Inflammatory macrophage (primary cell): Measurements from ENCODE around the gene RPS6KA6.
"Not testable (repeated sequence)": the region's sequence is repeated elsewhere in the genome, so short reads cannot be mapped to it uniquely, and the experiment has no call there.

ENCODE experiments used
- DNase-seq, 2 donors: peaks; one replicate each; pipeline ENCODE4 v3.0.0-alpha.2; 2020 to 2022

RPS6KA6 gene

DNA sequence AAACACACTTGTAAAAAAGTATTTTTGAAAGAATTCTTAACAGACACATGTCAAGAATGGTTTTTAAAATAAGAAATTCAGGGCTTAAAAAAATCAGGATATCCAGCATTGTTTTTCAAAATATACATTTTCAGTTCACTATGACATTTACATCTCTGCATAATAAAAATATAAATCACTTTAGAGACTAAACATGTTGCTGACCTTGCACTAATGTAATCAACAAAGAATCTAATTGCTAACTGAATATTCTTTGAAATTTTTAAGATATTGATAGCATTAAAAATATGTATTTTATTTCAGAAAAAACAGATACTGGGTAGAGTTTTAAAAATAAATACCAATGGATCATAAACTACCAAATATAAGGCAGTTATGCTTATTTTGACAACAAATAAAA lies 26.4 kb downstream of the RPS6KA6 start:
- no peak for DNase-seq

DNA sequence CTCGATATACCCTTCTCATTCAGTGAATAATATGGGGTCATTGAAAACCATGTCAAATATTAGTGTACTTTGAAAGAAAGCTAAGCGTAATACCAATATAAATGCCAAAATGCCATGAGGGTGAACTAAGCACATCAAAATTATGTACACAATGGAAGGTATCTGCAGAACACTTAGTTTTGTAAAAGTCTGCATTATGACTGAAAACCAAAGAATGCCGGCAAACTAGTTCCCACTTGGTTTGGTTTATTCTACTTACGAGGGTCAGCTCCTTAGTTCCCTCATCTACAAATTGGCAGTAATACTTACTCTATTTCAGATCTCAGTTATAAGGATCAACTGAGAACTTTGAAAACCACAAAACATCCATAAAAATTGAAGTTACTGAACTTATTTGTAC lies 27.3 kb downstream of the RPS6KA6 start:
- DNase-seq = no peak

DNA sequence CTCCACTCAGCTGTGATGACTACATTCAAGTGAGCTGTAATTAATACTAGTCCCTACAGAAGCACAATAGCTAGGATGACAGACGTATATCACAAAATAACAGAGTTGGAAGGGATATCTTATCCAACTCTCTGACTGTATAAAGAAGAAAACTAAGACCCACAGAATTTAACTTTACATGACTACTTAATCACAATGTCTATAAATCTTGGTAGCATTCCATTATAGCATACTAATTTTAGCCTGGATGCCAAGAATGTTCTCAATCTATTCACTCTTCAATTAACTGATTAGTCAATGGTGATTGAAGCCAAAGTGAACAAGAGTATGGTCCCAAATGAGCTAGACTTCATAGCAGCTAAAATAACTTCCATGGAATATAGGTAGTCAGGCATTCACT lies 31.2 kb downstream of the RPS6KA6 start:
- DNase-seq = no peak

DNA sequence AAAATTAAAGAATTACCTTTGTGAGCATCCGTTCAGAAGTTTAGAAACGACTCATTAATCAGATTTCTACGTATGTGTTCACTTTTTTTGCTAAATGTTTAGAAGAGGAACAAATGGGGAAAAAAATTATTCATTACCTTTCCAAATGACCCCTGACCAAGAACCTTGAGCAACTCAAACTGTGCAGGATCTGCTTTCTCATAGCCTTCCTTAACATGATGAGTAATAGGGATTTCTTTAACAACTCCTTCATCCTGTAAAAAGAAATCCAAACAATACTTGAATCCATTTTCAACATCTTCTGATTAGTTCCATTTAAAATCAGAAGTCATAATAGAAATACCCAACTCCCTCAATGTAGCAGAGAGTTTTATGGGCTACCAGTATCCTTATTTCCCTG lies 32.1 kb downstream of the RPS6KA6 start:
- no peak for DNase-seq

DNA sequence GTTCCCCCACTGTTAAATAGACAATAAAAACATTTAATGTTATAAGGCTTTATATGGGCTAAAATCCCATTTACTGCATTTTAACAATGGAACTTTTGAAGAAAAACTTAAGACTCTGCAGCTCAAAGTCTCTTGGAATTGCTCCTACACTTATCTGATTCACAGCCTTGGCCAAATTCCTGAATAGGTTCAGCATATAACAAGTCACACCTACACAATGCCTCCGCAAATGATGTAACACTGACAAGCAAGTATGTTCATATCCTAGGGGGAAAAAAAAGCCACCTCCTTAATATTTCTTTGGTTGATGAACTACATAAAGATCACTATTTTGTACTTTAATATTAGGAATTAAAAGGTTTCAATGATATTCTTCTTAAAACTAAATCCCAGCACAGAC lies 34.5 kb downstream of the RPS6KA6 start:
- DNase-seq = no peak

DNA sequence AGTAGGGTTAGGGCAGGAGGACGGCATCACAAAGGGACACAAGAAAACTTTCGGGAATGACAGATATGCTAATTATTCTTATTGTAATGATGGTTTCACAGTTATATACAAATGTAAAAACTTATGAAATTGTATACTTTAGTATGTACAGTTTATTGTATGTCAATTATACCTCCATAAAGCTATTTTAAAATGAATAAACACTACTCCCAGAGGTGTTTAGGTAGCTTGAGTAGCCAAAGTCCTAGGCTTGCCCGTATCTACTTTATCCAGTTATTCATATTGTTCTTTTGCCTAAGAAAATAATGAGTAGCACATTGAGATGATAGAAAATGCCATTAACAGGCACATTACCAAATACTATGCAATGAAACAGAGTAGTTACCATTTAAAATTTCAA lies 43.0 kb downstream of the RPS6KA6 start:
- no peak for DNase-seq

DNA sequence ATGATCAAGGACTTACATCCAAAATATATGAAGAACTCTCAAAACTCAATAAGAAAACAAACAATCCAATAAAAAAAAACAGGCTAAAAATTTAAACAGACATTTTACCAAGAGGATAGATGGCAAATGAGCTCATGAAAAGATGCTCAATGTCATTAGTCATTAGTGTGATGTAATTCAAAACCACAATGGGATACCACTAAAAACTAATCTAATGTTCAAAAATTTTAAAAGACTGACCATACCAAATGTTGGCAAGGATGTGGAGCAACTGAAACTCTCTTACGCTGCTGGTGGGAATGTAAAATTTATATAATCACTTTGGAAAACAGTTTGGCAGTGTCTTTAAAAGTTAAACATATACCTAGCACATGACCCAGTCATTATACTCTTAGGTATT lies 43.7 kb downstream of the RPS6KA6 start:
- no peak for DNase-seq

DNA sequence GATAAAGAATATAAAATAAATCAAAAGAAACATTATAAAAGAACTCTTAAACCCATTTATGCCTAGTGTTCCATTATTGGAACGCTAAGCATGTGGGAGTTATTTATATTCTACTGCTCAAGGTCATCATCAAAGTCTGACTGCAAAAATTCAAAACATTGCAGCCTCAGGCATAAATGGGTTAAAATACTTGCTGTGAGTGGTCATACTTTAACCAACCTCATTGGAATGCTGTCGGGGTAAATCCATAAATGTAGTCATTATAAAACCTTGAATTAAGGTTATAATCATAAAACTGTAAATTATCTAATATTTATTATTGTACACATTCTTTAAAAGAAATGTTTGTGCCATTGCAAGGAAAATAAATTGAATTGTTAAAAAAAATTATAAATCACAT lies 55.0 kb downstream of the RPS6KA6 start:
- DNase-seq = no peak

DNA sequence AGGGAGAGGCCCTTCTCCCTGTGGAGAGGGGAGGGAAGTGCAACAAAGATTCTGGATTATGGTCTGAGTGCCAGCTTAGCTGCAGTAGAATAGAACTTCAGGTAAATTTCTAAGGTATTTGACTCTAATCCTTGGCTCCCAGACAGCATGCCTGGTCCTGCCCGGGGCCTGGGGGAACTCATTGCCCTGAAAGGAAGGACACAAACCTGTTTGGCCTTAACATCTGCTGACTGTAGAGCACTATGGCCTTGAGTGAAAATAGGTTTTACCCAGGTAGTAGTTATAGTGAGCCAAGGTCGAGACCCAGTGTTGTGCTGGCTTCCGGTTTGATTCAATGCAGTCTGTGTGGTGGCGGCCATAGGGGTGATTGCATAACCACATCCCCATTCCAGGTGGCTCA lies 64.4 kb downstream of the RPS6KA6 start:
- DNase-seq = no peak

DNA sequence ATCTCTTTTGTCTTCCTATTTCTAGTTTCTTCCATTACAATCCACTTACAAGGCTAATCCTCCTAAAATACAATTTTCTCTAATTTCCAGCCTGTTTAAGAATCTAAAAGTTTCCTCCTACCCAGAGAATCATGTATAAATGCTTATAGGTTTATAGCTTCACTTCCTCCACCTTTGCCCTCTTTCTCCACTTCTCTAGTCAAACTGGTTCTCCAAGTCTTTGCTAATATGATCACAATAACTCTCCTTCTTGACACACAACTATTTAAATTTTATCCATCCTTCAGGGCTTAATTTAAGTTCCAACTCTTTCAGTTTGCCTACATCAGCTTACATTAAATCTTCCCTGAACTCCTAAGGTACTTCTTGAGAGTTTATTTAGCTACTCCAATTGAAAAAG lies 69.2 kb downstream of the RPS6KA6 start:
- DNase-seq = no peak

DNA sequence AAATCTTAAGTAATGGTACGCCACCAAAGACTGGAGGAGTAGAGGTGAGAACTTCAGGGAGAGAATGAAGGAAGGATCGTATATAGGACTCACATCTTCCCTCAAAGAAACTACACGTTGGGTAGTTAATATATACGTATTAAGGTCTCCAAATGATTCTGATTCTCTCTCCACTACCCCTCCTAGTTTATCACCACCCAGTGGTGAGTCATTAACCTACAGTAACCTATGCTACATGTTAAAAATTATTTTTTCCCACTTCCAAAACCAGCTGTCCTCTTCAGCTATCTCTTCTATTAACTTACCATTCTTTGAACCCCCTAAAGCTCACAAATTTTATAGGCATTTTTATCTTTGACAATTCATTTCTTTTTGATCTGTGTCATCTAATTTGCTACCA lies 69.7 kb downstream of the RPS6KA6 start:
- no peak for DNase-seq

DNA sequence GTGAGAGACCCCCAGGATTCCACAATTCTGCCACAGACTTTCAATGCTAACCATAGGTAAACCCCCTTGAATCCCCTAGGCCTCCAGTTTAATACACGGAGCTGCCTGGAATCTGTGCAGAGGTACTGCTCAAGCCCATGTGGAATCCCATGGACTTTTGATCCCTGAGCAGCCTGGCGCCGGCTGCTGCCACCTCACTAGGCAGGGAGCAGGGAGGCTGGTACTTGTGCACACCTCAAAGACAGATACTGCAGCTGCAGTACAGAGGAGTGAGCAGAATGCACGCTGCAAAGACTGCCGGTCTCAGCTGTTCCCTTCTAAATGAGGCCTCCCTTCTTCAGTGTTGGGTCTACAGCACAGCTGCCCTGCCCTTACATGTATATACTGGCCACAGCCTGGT lies 79.4 kb downstream of the RPS6KA6 start:
- DNase-seq = no peak

DNA sequence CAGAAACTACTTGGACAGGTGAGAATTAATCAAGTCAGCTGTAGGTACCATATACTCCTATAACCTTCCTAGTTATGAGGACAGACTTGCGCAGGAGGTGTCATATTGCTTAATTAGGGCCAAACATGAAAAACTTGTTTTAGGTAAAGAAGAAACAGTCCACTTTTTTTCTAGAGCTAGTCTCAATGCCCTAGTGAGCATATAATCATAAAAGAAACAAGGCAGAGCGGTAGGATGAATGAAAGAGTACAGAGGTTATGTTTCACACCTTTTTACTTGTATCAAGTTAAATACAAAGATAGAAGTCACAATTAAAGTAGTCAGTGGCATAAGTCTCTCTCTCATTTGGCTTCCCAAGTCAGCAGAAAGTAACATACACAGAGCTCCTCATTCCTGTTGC lies 88.9 kb downstream of the RPS6KA6 start:
- no peak for DNase-seq

DNA sequence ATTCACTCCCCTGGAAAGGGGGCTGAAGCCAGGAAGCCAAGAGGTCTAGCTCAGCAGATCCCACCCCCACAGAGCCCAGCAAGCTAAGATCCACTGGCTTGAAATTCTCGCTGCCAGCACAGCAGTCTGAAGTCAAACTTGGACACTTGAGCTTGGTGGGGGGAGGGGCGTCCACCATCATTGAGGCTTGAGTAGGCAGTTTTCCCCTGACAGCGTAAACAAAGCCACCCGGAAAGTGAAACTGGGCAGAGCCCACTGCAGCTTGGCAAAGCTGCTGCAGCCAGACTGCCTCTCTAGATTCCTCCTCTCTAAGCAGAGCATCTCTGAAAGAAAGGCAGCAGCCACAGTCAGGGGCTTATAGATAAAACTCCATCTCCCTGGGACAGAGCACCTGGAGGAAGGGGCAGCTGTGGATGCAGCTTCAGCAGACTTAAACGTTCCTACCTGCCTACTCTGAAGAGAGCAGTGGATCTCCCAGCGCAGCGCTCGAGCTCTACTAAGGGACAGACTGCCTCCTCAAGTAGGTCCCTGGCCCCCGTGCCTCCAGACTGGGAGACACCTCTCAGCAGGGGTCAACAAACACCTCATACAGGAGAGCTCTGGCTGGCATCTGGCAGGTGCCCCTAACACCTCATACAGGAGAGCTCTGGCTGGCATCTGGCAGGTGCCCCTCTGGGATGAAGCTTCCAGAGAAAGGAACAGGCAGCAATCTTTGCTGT lies 108.4 kb downstream of the RPS6KA6 start:
- DNase-seq = not testable (repeated sequence)

DNA sequence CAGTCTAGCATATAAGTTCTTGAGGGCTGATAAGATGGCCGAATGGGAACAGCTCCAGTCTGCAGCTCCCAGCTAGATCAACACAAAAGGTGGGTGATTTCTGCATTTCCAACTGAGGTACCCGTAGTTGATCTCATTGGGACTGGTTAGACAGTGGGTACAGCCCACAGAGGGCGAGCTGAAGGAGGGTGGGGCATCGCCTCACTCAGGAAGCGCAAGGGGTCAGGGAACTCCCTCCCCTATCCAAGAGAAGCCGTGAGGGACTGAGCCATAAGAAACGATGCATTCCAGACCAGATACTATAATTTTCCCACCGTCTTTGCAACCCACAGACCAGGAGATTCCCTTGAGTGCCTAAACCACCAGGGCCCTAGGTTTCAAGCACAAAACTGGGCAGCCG lies 109.0 kb downstream of the RPS6KA6 start:
- no peak for DNase-seq

DNA sequence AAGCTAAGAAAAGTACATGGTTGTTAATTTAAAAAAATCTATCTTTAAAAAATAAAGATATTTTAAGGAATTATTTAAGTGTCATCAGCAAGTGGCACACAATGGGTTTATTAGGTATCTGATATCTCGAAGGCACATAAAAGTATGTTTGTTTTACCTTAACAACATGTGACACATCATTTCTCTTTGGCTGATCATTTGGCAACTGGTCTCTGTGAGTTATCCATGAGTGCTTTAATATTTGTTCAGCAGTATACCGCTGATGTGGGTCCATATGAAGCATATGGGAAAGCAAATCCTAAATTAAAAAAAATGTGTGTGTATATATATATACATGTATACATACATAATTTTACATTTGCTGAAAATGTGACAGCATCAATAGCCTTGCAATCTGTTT lies 123.2 kb downstream of the RPS6KA6 start:
- no peak for DNase-seq

DNA sequence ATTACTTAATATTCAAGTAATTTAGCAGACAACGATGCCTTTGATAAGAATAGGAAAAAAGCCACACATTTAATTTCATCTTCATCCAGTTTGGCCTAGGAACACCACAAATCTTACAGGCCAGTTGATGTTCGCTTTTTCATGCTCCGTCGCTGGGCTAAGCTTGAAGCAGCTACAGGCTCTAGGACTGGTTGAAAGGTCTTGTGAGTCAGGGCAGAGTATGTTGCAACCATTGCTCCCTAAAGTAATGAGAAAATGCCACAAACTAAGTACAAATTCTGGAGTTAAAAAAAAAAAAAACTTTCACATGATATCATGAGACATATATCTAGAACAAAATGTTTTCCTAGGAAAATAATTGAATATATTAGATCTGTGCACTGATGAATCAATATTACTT lies 123.8 kb downstream of the RPS6KA6 start:
- DNase-seq = peak in 1 of 2 donors; percentile 7

DNA sequence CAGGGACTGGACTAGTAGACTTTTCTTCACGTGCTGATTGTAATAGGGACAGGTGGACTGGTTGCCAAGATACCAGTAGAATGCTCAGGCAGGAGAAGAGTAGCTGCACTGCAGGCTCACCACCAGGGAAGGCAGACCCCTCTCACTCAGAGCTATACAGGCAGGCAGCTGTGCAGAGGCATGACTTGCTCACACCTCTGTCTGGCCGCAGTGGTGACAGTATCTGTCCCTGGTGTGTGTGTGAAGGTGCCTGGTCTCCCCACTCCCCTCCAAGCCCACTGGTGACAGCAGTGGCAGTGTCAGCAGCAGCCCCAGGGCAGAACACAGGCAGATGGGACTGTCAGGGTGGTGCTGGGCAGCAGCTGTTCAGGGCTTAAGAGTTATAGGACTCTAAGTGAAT lies 140.7 kb downstream of the RPS6KA6 start:
- DNase-seq = no peak

DNA sequence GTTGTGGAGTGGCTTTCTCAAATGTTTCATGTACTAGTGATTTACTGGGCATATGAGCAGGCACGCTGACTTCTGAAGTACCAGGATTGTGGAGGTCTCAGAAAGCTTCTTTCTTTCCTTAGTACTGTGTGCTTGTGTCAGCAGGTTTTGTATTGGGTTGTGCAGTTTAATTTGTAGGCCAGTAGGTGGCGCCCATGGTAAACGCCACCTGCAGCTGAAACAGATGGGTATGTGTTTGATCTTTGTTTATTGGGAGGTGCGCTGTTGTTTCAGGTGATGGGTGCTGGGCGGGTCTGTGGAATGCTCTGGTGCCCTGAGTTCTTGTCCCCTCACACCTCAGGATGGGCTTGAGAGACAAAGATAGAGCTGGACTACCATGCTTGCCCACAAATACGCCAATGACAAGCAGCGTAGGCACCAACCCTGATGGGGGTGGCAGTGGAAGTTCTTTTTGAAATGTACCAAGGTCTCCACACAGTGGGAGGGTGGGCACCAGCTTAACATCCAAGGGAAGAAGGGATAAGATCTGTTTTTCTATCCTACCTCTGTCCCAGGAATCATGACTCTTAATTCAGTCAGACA lies 141.5 kb downstream of the RPS6KA6 start:
- DNase-seq = peak in 1 of 2 donors; percentile 27

DNA sequence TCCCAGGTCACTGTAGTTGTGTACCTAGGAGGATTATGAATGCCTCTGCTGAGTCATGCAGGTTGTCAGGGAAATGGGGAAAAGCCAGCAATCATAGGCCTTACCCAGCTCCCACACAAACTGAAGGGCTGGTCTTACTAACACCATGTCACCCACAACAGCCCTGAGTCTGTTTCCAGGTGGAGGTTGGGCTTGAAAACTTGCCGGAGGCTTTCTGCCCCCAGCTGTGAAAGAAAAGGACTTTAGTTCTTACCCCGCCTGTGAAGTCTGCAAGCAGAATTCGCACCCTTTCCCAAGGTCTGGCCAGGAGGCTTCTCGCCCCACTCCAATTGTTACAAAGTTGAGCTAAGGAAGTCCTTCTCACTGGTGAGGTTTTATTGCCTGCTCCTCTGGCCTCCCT lies 143.9 kb downstream of the RPS6KA6 start:
- DNase-seq = no peak
